Esophagus muscularis mucosa (tissue), 3 donors: Measurements from ENCODE around the gene TMEM51.

ENCODE experiments used
- POLR2A ChIP-seq: fragments of 450-650 bp; IDR thresholded peaks from one replicate; pipeline ENCODE4 v1.6.1; 2017; ENCODE audit warnings: antibody characterized with exemption, moderate library complexity, mild to moderate bottlenecking, low read depth
- POLR2AphosphoS5 ChIP-seq, 2 donors: sonication (generic); formaldehyde crosslinking; IDR thresholded peaks; one replicate each; pipeline ENCODE4 v1.6.1; 2017; ENCODE audit warnings: antibody characterized with exemption in 2 of 2
- TF ChIP-seq, protein P1 (sequence below), 3 experiments: fragments of 200-600 bp in 2 of 3; fragments of 450-650 bp in 1 of 3; sonication (generic) in 2 of 3; IDR thresholded peaks; one replicate each; pipeline ENCODE4 v1.5.1; 2017 to 2019; ENCODE audit warnings: antibody characterized with exemption in 3 of 3, mild to moderate bottlenecking in 2 of 3, moderate library complexity in 1 of 3

- TF ChIP-seq POLR2A (no peak), POLR2AphosphoS5 (IDR thresholded peaks at IDR 0.05) (no peak)
- TF ChIP-seq, protein P1, sequence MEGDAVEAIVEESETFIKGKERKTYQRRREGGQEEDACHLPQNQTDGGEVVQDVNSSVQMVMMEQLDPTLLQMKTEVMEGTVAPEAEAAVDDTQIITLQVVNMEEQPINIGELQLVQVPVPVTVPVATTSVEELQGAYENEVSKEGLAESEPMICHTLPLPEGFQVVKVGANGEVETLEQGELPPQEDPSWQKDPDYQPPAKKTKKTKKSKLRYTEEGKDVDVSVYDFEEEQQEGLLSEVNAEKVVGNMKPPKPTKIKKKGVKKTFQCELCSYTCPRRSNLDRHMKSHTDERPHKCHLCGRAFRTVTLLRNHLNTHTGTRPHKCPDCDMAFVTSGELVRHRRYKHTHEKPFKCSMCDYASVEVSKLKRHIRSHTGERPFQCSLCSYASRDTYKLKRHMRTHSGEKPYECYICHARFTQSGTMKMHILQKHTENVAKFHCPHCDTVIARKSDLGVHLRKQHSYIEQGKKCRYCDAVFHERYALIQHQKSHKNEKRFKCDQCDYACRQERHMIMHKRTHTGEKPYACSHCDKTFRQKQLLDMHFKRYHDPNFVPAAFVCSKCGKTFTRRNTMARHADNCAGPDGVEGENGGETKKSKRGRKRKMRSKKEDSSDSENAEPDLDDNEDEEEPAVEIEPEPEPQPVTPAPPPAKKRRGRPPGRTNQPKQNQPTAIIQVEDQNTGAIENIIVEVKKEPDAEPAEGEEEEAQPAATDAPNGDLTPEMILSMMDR (IDR thresholded peaks at IDR 0.05) = no peak
These were observed 36.3 kb downstream of the TMEM51 start for GRCh38 chr1:15189692-15190370.
